ENCODE measurements around the gene KRT83. TPM values are rescaled to one million over a fixed set of nuclear protein-coding genes. Genes with fewer than 3 reads are reported as not detected.

Gene KRT83
- total RNA-seq, 1 donor from 2014 or later: not detected

DNA sequence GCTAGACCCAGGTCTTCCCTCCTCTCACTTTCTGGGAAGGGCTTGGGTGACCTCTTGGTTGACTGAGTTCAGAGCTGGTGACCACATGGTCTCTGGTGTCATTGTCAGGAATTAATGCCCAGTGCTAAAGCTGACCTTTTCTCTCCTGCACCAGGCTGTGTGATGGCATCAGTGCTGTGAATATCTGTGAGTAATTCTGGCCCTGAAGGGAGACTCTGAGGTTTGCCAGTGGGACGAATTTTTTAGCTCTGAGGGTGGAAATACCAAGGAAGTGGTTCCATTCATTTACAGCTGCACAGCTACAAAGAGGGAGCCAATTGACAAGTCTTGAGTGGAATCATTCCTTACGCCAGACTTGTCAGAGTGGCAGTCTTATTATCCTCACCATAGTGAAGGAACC is 53.0 kb downstream of the KRT83 start:
- no peak for DNase-seq (ENCODE audit: low spot score in 2 of 2)
- no peak for FAIRE-seq

DNA sequence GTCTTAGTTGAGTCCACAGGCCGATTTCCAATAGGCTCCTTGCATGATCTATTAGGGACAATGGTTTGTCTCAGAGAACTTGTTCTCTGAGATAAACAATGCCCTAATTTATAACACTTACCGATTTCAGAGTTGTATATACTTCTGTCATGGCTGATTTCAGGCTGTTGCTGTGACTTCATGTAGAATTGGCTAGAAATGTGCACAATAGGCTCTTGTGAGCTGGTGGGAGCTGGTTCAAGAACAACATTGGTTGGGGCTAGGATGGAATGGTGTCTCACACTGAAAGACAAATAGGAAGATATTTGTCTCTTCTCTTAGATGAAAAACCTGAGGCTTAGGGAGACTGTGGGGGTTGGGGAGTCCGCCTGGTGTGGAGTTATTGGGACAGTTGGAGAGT is 53.5 kb downstream of the KRT83 start:
- no peak for DNase-seq (ENCODE audit: low spot score in 2 of 2)
- no peak for FAIRE-seq

DNA sequence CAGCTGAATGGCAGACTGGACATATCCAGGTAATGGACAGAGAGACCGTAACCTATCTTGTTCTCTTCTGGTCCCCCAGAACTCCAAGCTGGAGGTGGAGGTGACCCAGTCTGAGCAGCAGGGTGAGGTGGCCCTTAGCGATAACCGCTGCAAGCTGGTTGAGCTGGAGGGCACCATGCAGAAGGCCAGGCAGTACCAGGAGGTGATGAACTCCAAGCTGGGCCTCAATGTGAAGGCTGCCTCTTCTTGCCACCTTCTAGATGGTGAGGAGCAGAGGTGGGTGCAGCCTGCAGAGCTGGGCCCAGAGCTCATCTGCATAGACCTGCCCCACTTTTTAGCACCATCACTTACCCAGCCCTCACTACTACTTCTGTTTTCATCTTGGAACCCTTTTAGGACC is 53.9 kb downstream of the KRT83 start:
- DNase-seq (ENCODE audit: low spot score in 2 of 2) (no peak), FAIRE-seq (no peak)

DNA sequence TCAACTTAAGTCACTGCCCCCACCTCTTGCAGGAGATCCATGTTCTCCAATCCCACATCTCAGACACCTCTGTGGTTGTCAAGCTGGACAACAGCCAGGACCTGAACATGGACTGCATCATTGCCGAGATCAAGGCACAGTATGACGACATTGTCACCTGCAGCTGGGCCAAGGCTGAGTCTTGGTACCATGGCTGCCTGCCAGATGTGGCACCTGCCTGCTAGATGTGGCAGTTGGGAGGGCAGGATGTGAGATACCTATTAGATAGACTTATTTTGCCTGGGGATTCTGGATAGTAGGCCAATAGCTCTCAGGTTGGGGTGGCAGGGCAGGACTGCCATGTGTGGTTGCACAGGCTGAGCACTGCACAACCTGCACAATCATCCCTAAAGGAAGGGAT is 54.7 kb downstream of the KRT83 start:
- FAIRE-seq (no peak), DNase-seq (ENCODE audit: low spot score in 2 of 2) (no peak)

DNA sequence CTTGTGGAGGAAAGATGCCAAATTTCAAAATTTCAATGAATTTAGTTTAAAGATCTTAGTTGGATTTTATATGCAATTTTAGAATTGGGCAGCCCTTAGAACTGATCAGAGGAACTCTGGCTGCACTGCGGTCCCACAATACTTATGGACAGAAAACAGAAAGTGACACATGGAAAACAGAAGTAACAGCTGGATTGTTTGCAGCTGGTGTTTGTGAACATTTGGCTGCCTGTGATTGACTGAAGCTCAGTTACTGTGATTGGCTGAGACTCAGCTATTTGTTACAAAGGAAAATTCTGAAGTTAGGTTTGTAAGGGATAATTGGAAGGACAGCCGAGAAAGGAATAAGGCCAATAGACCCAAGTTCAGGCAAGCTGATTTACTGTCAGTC is 56.8 kb downstream of the KRT83 start:
- no peak for FAIRE-seq
- DNase-seq (ENCODE audit: low spot score in 2 of 2): no peak

Other genes with a start within 250 kb of the KRT83 start
- gene SMIM41, start 241.7 kb downstream of the KRT83 start, total RNA-seq: not detected
- gene KRT80, start 129.4 kb downstream of the KRT83 start, total RNA-seq: not detected
- gene KRT7, start 88.2 kb downstream of the KRT83 start, total RNA-seq: not detected
- gene KRT86, start 46.8 kb downstream of the KRT83 start, total RNA-seq: under 0.01 TPM
- gene KRT81, start 29.9 kb downstream of the KRT83 start, total RNA-seq: not detected
- gene KRT85, start 46.1 kb upstream of the KRT83 start, total RNA-seq: not detected
- not detected for gene KRT84, start 64.3 kb upstream of the KRT83 start, total RNA-seq
- gene KRT82, start 84.9 kb upstream of the KRT83 start, total RNA-seq: not detected
- gene KRT75, start 113.0 kb upstream of the KRT83 start, total RNA-seq: not detected
- not detected for gene KRT6B, start 130.7 kb upstream of the KRT83 start, total RNA-seq
- not detected for gene KRT6C, start 152.4 kb upstream of the KRT83 start, total RNA-seq
- not detected for gene KRT6A, start 171.9 kb upstream of the KRT83 start, total RNA-seq
- gene KRT5, start 199.0 kb upstream of the KRT83 start, total RNA-seq: not detected
- gene KRT71, start 231.7 kb upstream of the KRT83 start, total RNA-seq: not detected

Measured in frontal cortex (tissue), 4 donors.